Measurements from ENCODE around the gene PRDX6. TPM values are rescaled to one million over a fixed set of nuclear protein-coding genes. Genes with fewer than 3 reads are reported as not detected.

The PRDX6 gene
- total RNA-seq, 4 donors from 2014 or later, result 416 to 1,193 (median 608) TPM

DNA sequence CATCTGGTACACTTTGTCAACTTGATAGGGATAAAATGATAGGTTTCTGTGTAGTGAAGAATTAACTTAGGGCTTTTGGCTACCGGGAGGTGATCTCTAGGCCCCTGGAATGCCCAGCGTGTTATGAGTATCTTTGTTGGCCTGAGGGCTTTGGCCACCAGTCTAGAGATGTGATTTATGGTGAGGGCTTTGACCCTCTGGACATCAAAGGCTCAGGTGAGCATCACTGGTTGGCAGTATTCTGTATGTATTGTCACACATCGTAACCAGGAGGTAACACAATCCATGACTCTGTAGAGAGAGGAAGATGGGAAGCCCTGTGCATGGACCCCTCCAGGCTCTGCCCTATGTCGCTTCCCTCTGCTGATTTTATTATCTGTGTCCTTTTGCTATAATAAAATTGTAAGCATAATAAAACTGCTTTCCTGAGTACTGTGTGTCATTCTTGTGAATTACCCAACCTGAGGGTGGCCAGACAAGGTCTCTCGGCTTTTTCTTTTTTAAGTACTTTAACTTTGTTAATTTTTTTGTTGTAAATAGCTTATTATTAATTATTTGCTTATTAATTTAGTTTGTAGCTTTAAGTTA is 40.2 kb upstream of the PRDX6 start:
- TF ChIP-seq, protein P1, sequence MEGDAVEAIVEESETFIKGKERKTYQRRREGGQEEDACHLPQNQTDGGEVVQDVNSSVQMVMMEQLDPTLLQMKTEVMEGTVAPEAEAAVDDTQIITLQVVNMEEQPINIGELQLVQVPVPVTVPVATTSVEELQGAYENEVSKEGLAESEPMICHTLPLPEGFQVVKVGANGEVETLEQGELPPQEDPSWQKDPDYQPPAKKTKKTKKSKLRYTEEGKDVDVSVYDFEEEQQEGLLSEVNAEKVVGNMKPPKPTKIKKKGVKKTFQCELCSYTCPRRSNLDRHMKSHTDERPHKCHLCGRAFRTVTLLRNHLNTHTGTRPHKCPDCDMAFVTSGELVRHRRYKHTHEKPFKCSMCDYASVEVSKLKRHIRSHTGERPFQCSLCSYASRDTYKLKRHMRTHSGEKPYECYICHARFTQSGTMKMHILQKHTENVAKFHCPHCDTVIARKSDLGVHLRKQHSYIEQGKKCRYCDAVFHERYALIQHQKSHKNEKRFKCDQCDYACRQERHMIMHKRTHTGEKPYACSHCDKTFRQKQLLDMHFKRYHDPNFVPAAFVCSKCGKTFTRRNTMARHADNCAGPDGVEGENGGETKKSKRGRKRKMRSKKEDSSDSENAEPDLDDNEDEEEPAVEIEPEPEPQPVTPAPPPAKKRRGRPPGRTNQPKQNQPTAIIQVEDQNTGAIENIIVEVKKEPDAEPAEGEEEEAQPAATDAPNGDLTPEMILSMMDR (IDR thresholded peaks at IDR 0.05; ENCODE audit: low read depth), result no peak

DNA sequence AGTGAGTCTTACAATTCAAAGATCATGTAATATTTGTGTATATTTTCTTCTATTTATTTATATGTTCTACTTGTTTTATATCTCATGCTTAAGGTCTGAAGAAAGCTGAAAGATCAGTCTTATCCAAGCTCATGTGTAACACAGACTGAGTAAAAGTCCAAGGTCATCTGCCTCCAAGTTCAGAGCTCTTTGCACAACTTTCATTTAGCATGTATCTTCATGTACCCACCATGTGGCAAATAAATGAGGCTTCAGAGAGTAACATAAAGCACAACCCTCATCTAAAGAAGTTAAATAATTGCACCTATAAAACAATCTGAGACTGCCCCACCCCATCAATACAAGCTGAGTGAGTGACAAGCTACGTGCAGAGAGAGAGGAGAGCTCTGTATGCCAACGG is 38.5 kb upstream of the PRDX6 start:
- TF ChIP-seq, protein P1 (IDR thresholded peaks at IDR 0.05; ENCODE audit: low read depth), result no peak

DNA sequence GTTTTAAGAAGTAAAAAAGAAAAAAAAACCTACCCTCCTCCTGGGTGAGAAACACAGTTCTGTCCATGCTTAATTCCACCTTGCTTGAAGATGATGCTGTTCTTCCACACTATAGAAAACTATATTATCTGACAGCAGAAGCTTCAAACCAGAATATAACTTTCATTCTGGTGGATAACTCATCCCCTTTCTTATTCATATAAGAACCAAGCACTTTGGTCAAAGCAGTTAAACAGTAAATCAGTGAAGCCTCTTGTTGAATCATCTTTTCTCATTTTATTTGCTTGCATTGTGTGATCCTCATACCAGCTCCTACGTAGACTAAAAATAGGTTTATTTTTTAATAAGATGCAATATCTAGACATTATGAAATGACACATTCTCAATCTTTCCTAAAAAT is 36.7 kb upstream of the PRDX6 start:
- TF ChIP-seq, protein P1 (IDR thresholded peaks at IDR 0.05; ENCODE audit: low read depth), result no peak

DNA sequence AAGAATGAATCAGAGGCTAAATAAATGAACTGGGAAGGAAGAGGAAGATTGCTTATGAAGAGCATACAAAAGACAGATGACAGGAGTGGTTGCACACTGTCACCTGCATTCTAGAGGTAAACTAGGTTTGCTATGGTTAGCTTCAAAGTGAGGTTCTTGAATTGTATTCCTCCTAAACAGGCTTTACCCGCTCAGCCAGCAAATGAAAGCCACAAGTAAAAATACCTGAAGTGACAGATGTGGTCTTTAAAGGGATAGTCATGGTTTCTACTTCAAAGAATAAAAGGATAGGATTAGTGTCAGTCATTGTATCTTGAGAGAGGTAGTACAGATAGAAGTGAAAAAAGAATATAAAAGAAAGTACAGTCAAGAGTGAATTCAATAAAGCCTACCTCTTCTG is 32.4 kb upstream of the PRDX6 start:
- TF ChIP-seq, protein P1 (IDR thresholded peaks at IDR 0.05; ENCODE audit: low read depth), result no peak

DNA sequence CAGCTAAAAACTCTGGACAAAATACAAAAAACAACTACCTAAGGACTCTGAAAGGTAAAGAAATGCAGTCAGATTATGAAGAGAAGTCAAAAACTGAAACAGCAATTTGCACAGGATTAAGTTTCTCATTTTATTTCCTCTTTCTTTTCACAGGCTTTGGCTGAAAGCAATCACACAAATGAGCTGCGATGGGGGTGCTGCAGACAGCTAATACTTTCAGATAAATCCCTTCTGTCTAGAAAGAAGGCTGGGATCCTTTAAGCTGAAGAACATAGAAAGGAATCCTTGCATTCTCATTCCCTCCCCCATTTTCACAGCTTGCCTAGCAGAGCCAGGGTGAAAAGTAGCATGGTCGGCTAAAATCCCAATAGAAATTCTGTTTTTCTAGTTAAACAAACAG is 32.0 kb upstream of the PRDX6 start:
- TF ChIP-seq, protein P1 (IDR thresholded peaks at IDR 0.05; ENCODE audit: low read depth), result no peak

DNA sequence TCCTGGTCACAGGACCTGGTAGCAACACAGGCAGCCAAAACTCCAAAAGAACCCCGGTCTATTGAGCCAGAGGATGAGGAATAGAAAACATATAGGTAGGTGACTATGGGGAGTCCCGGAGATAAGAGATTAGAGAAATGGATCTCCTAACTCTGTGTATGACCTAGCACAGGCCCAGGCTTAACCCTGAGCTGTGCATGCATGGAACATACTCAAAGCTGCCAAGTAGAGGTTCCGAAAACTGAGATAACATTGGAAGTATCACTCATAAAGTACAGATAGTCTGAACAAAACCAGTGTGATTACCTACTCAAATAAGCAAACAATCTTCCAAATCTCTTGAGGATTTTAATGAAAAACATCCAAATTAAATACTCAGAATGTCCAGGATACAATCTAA is 31.5 kb upstream of the PRDX6 start:
- TF ChIP-seq, protein P1 (IDR thresholded peaks at IDR 0.05; ENCODE audit: low read depth), result no peak

DNA sequence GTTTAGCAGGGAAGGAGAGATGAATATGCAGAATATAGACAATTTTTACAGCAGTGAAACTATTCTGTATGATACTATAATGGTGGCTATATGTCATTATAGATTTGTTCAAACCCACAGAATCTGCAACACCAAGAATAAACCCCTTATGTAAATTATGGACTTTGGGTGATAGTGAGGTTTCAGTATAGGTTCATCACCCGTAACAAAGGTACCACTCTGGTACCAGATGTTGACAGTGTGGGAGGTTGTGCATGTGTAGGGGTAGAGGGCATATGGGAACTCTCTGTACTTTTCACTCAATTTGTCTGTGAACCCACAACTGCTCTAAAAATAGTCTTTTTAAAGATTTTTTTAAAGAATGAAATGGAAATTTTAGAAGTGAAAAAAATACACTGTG is 29.9 kb upstream of the PRDX6 start:
- TF ChIP-seq, protein P1 (IDR thresholded peaks at IDR 0.05; ENCODE audit: low read depth), result no peak

Data from subcutaneous adipose tissue (tissue), 4 donors.